IPS-NIHi11 (cell line): ENCODE data around the gene TANC1.

Experiments
- DNase-seq: peaks from one replicate; pipeline ENCODE4 v3.0.0; 2012; ENCODE audit warnings: mixed read lengths, low spot score

Gene TANC1

DNA sequence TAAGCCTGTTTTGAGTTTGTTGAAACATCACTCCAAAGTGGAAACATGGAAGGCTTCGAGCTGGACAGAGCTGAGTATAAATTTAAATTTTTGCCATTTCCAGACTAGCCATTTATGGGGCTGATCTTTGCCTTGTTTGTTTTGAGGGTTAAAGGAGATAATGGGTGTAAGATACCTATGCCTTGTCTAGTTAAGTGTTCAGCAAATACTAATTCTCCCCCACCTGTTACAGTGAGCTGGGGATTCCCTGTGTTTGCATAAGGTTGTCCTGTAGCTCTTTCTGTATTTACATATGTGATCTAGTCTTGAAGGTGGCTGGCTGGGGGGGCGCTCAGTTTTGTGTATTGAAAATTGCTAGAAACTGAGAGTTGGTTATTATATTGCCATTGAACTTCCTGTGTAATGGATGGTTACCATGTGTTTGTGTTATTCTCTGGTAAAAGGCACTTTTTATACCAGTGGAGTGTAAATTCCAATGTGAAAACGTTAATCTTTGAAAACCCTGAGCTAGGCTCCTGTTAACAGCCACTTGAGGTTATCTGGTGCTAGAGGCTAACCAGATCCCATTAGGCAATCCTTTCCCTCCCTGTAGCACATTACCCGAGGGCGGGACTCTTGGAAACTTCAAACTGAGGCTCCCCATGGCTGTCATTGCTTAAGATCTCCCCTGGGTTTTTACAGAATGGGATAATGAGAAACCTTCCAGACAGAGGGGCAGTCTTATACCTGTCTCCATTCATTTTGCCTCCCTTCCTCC, 26.7 kb downstream of the TANC1 start:
- peak; percentile 37 for DNase-seq

DNA sequence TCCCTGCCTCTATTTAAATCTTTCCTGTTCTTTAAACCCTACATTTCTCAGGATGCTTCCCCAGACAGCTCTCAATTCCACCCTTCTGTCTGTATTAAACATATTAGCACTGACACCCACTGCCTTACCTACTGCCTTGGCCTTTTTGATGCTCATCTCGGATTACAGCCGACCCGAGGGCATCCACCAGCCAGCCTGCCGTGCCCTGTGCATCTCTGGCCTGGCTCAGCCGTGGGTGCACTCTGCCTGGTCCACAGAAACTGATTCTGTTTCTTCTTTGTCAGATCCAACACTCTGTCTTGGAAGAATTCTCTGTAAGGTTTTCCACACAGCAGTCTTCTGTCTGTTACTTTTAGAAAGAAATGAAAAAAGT, 27.2 kb downstream of the TANC1 start:
- no peak for DNase-seq

DNA sequence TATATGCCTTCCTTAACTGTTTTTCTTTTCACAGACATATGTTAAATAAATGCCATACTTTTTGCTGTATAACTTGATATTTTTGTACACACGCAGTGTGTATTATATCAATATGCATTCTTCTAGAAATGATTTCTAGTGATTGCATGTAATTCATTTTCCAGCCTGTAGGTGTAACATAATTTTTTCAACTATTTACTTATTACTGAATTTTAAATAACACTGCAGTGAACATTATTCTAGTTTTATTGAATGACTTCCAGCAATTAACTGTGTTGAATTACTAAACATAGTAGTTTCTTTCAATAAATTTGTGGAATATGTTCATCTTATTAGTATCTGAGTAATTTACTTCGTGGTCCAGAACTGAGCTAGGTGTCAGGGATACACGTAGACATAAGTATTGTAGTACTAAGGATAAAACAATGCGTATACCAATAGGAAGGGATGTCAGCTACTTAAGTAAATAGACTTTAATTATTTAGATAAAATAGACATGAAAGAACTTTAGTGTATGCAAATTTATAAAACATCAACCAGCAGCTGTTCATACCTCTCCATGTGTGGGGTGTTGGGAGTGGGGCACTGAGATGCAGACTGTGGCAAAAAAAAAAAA, 28.0 kb downstream of the TANC1 start:
- no peak for DNase-seq

DNA sequence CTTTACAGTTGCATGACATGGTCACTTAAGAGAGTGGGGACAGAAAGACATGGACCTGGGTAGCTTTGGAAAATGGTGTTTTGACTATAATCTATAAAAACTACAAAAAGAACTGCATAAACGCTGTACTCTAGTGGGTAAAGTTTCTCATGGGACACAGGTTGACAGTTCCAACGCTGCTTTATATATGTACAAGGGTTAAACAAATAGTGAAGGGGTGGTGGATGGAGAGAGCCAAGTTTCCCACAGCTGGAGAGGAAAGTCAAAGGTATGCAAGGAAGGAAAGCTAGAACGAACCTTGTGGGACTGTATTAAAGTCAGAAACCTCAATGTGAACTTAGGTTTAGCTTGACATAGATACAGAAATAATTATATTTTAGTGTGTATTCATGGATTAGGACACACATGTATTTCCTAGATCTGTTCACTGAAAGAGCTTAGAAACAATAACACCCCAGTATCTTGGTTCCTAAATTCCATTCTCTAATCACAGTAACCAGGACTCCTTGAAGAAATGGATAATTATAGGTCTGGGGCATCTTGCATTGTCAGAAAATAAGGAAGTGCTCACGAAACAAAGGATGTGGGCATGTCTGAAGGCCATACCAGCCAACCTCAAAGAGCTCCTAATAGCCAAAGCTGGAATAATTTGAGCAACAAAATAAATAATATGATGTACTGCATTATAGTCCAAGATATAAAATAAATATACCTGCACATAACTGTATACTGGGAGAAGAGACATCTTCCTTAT, 28.8 kb downstream of the TANC1 start:
- no peak for DNase-seq

DNA sequence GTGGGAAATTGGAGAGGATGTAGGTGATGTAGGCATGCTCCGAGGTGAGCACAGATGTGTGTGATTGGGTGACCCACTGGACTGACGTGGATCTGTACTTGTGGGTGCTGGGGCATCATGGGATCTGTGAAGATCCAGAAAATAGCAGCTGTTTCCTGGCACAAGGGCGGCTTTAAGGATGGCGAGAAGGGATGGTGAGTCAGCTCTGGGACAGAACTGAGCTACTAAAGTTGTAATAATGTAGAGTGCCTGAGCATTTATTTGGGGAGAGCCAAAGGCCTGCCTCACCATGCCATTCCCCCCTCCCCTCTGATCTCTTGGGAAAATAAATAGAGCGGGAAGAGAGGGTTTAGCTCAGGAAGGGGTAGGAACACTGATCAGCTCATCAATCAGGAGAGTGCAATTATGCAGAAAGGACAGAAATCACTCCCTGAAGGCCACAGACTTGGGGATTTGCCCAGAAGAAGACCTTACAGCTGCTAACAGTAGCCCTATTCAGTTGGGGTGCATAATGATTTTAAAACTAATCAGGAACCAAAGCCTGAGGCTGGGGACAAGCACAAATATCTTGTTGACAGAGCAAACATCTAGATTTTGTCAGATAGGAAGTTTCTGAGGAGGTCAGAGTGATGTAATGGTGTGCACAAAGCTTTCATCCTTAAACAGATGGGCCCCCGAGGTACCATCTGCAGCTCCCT, 30.3 kb downstream of the TANC1 start:
- DNase-seq, result no peak

DNA sequence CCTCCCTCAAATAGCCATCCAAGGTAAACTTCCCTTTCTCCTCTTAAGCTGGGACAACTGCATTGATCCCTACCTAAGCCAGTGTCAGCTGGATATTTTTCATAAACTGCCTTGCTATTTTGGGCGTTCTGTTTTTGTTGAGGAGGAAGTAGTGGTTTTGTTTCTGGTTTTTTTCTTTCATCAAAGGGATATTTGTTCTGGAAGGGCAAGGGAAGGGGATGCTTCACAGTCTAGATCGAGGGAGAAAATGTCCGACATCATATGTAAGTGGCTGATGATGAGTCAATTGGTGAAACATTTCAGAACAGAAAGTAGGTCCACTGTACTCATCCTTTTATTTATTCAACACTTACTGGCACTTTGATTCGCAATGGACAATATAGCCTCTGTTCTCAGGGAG, 31.0 kb downstream of the TANC1 start:
- no peak for DNase-seq

DNA sequence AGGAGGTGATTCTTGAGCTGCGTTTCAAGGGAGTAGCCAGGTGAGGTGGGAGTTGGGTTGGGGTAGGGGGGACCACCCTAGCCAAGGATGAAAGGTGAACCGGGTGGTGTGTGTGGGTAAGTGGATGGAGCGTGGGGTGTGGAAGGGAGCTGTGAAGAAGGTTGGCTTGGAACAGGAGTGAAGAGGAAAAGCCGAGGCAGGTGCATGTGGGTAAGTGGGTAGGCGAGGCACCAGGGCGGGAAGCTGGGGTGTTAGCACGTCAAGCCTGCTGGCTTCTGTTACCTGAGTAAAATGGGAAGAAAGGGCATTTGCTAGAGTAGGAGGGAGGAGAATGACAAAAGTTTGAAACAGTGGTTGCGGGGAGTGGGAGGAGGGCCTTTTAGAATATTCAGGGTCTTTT, 31.6 kb downstream of the TANC1 start:
- no peak for DNase-seq

DNA sequence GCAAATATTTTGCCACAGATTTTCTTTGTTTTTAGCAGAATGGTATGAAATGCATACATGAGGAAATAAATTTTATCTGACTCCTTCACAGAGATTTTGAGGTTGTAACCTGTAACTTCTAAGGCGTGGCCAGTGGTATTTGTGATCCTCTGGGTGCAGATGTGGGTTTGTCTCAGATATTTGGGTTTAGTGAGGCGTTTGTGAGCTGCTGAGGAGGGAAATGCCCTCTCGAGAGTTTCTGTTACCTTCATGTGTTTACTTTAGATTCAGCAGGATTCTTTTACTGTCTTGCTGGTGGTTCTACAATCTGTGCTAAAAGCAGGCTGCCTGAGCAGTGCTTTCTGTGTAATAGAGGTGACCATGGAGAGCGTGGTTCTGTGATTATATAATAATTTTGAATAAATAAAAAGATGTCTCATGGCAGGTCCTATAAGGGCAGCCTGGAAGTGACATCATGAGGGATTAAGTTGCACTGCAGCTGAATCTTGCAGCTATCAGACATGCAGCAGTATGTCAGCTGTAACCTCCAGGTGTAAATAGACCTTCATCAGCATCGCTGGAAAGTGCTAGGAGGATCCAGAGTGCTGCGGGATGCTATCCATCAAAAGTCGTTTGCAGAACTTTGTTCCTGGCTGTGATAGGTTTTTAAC, 34.1 kb downstream of the TANC1 start:
- no peak for DNase-seq

DNA sequence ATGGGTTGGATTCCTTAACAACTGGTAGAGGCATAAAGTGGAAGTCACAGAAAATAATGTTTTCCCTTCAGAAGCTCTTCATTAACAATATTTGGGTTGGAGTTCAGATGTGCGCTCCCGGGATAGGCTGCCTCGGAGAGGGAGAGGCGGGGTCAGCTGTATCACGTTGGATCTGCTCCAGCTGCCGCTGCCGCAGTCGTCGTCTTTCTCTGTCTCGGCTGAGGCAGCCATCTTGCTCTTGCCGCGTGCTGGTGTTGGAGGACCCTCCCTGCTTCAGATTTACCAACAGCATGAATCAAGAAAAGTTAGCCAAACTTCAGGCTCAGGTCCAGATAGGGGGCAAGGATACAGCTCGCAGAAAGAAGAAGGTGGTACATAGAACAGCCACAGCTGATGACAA, 35.1 kb downstream of the TANC1 start:
- no peak for DNase-seq

DNA sequence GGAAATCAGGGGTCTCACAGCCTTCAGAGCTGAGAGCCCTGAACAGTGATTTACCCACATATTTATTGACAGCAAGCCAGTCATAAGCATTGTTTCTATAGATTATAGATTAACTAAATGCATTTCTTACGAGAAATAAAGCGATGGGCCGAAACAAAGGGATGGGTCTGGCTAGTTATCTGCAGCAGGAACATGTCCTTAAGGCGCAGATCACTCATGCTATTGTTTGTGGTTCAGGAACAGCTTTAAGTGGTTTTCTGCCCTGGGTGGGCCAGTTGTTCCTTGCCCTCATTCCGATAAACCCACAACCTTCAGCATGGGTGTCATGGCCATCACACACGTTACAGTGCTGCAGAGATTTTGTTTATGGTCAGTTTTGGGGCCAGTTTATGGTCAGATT, 36.4 kb downstream of the TANC1 start:
- DNase-seq, result no peak

DNA sequence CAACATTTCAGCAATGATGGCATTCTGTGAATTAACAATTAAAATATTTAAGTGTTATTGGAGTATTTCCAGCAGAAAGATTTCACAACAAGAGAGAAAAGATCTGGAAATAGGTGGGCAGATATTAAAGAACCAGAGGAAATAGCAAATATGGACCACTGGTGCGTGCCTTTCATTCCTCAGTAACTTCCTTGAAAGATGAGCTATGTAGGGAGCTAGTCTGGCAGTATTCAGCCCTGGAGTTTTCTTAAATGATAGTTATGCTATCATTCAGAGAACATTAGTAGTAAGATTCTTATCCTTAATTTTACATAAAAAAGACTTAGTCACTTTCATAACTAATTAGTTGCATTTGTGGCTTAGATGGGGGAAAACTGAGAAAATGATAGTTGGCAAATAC, 41.5 kb downstream of the TANC1 start:
- no peak for DNase-seq

DNA sequence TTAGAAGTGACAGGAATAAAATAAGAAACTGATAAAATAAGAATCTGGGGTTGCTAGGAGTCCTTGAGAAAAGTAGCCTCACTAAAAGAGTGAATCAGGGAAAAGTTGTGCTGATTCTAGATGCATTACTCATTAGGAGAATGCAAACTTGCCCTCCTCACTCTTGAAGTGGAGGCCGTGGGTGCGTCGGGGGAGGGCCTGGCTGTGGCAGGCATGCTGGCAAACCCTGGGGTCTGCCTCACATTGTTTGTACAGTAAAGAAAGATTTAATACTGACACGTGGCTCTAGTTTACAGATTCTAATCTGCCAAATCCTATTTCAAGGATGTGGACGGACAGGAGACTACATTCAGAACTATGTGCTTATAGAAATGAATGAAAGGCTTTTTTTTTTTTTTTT, 41.9 kb downstream of the TANC1 start:
- no peak for DNase-seq

DNA sequence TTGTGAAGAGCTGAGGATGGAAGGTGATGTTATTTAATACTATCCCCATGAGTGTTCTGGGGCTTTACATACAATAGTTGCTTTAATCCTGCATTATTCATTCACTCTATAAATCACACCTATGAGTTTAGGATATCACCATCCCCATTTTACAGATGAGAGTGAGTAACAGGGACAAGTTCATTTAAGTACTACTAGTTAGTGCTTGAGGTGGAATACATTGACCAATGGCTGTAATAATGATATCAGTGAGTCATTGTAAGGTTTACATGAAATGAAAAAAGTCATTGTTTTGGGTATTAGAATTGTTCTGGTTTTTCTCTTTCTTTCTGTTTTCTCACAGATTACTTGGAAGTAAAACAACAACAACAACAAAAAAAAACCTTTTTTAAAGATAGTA, 42.5 kb downstream of the TANC1 start:
- no peak for DNase-seq

DNA sequence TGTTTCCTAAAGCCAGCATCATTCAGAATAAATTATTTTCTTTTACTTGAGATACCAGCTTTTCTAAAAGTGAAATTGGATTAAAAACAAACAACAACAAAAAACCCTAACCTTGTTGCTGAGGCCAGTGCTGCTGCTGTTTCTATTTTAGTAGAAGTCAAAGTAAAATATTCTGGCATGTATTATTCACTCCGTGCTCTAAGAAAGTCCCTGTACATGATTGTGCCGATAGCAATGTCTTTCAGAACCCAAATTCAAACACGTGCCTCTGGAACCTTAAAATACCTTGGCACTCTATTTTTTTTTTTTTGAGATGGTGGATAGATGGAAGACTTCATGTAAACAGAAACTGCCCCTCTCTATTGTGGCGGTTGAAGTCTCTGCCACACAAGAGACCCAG, 43.7 kb downstream of the TANC1 start:
- no peak for DNase-seq

DNA sequence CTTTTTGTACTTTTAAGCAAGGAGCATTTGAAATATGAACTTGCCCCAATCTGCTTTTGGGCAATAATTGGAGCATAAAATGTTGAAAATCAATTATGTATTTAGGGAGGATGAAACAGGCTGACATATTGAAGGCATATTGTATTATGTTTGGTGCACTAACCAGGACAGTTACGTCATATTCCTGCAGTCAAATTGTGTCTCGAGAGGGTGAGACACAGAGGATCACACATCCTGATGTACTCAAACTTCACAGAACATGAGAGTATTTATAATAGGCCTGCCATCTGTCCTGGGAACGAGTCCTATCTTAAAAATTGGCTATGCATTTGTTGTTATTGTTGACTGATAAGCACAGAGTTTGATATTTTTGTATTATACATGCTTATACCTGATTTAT, 44.7 kb downstream of the TANC1 start:
- DNase-seq, result no peak

DNA sequence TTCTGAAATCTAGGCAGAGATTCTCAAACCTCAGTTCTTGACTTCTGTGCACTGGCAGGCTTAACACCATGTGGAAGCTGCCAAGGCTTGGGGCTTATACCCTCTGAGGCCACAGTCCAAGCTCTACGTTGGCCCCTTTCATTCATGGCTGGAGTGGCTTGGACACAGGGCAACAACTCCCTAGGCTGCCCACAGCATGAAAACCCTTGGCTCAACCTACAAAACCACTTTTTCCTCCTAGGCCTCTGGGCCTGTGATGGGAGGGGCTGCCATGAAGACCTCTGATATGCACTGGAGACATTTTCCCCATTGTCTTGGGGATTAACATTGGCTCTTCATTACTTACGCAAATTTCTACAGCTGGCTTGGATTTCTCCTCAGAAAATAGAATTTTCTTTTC, 46.7 kb downstream of the TANC1 start:
- no peak for DNase-seq

DNA sequence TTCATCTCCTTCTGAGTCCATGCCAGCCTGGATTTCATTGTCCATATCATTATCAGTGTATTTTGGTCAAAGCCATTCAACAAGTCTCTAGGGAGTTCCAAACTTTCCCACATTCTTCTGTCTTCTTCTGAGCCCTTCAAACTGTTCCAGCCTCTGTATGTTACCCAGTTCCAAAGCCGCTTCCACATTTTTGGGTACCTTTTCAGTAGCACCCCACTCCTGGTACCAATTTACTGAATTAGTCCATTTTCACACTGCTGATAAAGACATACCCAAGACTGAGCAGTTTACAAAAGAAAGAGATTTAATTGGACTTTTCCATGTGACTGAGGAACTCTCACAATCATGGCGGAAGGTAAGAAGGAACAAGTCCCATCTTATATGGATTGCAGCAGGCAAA, 47.4 kb downstream of the TANC1 start:
- DNase-seq, result no peak

DNA sequence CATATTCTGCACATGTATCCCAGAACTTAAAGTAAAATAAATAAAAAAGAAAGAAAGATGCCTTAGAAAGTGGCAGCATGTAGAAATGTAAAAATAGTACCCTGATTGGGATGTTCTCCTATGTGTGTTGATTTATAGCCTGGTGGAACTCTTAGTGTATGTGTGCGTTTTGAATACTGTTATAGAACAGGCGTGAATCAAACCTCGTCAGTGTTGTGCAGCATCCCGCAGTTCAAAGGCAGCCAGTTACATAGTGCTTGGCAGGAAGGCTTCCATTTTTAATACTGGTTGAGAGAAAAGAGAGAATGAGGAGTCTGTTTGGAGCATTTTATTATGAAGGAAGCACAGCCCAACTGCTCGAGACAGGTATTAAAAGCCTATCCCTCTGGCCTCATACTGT, 49.4 kb downstream of the TANC1 start:
- no peak for DNase-seq

DNA sequence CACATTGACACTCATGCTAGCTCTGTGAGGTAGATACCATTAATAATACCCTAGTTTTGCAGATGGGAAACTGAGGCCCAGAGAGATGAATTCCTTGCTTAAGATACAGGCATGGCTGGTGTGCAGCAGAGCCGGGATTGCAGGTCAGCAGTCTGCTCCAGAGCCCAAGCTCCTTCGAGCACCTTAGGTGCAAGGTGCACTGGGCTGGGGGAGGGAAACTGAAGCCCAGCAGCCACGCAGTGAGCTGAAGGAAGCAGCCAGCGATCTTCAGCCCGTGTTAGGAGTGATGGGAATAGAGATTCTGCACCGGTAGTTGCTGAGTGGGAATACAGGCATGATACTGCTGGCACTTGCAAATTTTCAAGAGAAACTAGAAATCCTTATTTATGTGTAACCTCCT, 50.6 kb downstream of the TANC1 start:
- DNase-seq, result no peak

DNA sequence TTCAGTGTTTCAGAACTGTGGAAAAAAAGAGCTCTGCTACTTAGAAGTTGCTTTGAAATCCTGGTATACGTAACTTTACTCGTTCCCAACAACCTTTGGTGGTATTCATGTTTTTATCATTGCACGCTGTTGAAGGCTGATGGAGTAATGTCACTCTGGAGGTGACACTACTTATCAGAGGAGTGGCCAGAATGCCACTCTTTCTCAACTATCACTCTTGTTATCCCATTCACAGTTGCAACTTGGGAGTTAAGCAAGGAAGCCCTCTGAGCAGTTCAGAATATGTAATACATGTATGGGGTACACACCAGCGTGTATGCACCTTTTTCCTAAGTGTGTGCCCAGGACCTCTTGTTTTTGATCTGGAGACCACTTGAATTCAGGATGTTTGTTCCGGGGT, 53.6 kb downstream of the TANC1 start:
- no peak for DNase-seq

DNA sequence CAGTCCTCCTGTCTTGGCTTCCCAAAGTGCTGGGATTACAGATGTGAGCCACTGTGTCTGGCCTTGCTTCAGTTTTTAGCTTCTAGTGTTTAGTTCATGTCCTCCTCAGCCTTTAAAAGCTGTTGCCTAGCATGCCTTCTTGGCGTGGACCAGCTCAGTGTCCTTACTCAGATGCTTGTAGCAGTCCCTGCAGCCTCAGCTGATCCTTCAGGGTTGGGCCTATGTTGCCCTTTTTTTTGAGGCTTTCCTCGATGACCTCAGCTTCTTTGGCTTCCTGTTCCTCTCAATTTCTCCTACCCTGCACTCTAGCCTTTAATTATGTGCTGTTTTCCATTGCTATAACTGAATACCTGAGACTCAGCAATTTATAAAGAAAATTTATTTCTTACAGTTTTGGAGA, 57.7 kb downstream of the TANC1 start:
- no peak for DNase-seq

DNA sequence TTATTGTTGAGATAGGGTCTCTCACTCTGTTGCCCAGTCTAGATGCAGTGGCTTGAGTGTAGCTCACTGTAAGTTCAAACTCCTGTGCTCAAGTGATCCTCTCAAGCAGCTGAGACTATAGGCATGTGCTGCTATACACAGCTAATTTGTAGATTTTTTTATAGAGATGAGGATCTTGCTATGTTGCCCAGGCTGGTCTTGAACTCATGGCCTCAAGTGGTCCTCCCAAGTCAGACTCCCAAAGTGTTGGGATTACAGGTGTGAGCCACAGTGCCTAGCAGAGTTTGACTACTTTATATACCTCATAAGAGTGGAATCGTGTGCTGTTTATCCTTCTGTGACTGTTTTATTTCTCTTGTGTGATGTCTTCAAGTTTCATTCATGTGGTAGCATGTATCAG, 60.3 kb downstream of the TANC1 start:
- DNase-seq, result no peak
